RWPE2 (cell line): ENCODE results near the gene PALB2.
"Not testable (repeated sequence)": the region's sequence is repeated elsewhere in the genome, so short reads cannot be mapped to it uniquely, and the experiment has no call there.

ENCODE experiments used
- ATAC-seq: fragments of 200-7000 bp; cut with Tn5 transposase; 3 replicates; pipeline ENCODE4 v1.9.1; 2021; ENCODE audit warnings: low read depth
- DNase-seq: peaks from one replicate; pipeline ENCODE4 v3.0.0-alpha.2; 2020; ENCODE audit warnings: low spot score
- H3K27ac ChIP-seq: fragments of 450-650 bp; 2 replicates; pipeline ENCODE4 v1.5.1; 2017; ENCODE audit warnings: mild to moderate bottlenecking; ENCODE audit not compliant: poor library complexity, severe bottlenecking
- H3K27me3 ChIP-seq: fragments of 250-450 bp; sonication (Bioruptor Pico); 2 replicates; pipeline ENCODE4 v1.5.1; 2021; ENCODE audit warnings: mild to moderate bottlenecking, moderate library complexity; ENCODE audit not compliant: insufficient read depth, poor library complexity, severe bottlenecking
- H3K36me3 ChIP-seq: fragments of 250-450 bp; sonication (Bioruptor Pico); 2 replicates; pipeline ENCODE4 v1.5.1; 2020; ENCODE audit warnings: low read depth, mild to moderate bottlenecking, moderate library complexity
- H3K4me1 ChIP-seq: fragments of 250-450 bp; sonication (Bioruptor Pico); 2 replicates; pipeline ENCODE4 v1.5.1; 2021; ENCODE audit warnings: mild to moderate bottlenecking, moderate library complexity; ENCODE audit not compliant: insufficient read depth, poor library complexity, severe bottlenecking
- H3K4me3 ChIP-seq: fragments of 250-450 bp; sonication (Bioruptor Pico); 2 replicates; pipeline ENCODE4 v1.5.1; 2021; ENCODE audit warnings: mild to moderate bottlenecking, moderate library complexity; ENCODE audit not compliant: severe bottlenecking
- H3K9me3 ChIP-seq: fragments of 250-450 bp; sonication (Bioruptor Pico); 2 replicates; pipeline ENCODE4 v1.5.1; 2021; ENCODE audit warnings: mild to moderate bottlenecking, moderate library complexity; ENCODE audit not compliant: severe bottlenecking
- TF ChIP-seq, protein P1 (sequence below): fragments of 450-650 bp; IDR thresholded peaks from one replicate; pipeline ENCODE4 v1.5.1; 2017; ENCODE audit warnings: mild to moderate bottlenecking, moderate library complexity; ENCODE audit not compliant: poor library complexity, severe bottlenecking

PALB2 gene

DNA sequence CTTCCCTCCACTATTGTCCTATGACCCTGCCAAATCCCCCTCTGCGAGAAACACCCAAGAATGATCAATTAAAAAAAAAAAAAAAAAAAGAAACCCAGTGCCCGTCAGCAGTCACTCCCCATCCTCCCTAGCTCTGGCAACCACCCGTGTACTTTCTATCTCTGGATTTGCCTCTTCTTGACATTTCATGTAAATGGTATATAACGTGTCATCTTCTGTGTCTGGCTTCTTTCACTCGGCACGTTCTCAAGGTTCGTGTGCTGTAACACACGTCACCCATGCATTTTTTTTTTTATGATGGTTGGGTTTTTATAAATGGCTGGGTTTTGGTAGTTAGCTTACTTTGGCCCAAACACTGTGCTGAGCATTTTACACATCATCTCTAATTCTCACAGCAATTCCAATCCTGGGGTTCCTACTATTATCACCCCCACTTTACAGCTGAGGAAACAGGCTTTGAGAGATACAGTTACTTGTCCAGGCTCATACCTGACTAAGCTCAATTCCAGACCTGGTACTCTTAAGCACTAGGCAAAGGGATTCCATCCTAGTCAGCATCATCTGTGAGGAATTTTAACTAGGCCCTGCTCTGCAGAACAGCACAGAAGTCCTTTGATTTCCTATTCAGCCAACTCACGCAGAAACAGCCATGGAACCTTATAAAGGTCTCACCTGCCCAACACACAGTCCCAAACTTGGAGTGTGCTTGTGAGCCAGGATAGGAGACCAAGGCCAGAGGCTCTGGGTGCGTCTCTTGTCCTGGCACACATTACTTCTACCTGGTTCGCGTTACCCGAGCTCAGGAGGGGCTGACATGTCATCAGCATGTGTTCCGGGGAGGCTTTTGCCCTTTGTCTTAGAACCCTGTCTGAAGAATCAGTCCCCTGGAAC is 56.7 kb downstream of the PALB2 start:
- Histone ChIP-seq H3K36me3 (peaks cover 78% of the 10 kb centered on the region), H3K4me1 (no peaks in the 10 kb centered on the region), H3K27me3 (no peaks in the 10 kb centered on the region), H3K9me3 (no peaks in the 10 kb centered on the region), H3K4me3 (no peak overlapping the region), H3K27ac (no peak overlapping the region)
- DNase-seq (no peak), ATAC-seq (no peak)
- TF ChIP-seq, protein P1, sequence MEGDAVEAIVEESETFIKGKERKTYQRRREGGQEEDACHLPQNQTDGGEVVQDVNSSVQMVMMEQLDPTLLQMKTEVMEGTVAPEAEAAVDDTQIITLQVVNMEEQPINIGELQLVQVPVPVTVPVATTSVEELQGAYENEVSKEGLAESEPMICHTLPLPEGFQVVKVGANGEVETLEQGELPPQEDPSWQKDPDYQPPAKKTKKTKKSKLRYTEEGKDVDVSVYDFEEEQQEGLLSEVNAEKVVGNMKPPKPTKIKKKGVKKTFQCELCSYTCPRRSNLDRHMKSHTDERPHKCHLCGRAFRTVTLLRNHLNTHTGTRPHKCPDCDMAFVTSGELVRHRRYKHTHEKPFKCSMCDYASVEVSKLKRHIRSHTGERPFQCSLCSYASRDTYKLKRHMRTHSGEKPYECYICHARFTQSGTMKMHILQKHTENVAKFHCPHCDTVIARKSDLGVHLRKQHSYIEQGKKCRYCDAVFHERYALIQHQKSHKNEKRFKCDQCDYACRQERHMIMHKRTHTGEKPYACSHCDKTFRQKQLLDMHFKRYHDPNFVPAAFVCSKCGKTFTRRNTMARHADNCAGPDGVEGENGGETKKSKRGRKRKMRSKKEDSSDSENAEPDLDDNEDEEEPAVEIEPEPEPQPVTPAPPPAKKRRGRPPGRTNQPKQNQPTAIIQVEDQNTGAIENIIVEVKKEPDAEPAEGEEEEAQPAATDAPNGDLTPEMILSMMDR = no peak

DNA sequence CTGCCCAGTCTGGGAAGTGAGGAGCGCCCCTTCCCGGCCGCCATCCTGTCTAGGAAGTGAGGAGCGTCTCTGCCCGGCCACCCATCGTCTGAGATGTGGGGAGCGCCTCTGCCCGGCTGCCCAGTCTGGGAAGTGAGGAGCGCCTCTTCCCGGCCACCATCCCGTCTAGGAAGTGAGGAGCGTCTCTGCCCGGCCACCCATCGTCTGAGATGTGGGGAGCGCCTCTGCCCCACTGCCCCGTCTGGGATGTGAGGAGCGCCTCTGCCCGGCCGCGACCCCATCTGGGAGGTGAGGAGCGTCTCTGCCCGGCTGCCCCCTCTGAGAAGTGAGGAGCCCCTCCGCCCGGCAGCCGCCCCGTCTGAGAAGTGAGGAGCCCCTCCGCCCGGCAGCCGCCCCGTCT is 57.8 kb downstream of the PALB2 start:
- H3K9me3 ChIP-seq, ATAC-seq, H3K27me3 ChIP-seq, H3K4me3 ChIP-seq, H3K27ac ChIP-seq, DNase-seq, H3K4me1 ChIP-seq: not testable (repeated sequence)
- H3K36me3 ChIP-seq = peaks cover 77% of the 10 kb centered on the region

DNA sequence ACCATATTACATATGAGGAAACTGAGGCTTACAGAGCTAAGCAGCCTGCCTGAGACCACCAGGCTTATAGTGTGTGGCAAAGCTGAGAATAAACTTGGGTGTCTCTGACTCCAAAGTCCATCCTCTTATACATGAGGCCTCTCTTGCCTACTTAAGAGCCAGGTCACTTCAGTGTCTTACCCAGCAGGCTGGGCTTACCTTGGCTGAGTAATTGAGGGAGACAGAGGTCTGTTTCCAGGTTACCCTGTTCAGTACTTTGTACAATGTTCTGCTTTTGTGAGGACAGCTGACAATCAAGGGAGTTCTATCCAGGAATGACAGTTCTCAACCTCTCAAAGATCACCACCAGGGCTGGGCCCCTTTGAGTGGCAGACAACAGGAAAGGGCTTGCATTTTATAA is 59.3 kb downstream of the PALB2 start:
- Histone ChIP-seq H3K27me3 (no peaks in the 10 kb centered on the region), H3K4me3 (no peak overlapping the region), H3K4me1 (no peaks in the 10 kb centered on the region), H3K36me3 (peaks cover 71% of the 10 kb centered on the region), H3K9me3 (no peaks in the 10 kb centered on the region), H3K27ac (no peak overlapping the region)
- TF ChIP-seq, protein P1 = no peak
- no peak for DNase-seq
- ATAC-seq = no peak

DNA sequence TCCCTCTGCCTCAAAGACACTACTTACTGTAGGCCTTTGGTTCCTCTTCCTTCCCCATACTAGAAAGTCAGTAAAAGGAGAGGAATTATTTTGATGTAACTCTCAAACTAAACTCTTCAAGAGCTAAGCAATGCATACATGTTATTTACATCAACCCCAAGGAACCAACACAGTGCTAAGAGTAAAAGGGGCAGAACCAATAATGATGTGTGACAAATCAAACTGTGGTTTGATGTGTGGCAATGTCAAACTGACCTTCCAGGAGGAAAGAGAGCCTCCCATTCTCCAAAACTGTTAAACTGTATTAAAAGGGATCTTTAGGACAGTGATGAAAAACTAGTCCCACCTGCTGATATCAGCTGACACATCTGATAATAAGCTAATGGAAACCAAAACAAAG is 60.7 kb downstream of the PALB2 start:
- no peaks in the 10 kb centered on the region for H3K27me3 ChIP-seq
- DNase-seq (no peak), ATAC-seq (no peak)
- H3K36me3 ChIP-seq = peaks cover 58% of the 10 kb centered on the region
- TF ChIP-seq, protein P1 = no peak
- no peaks in the 10 kb centered on the region for H3K4me1 ChIP-seq
- H3K9me3 ChIP-seq = no peaks in the 10 kb centered on the region
- H3K4me3 ChIP-seq = no peak overlapping the region
- no peak overlapping the region for H3K27ac ChIP-seq

DNA sequence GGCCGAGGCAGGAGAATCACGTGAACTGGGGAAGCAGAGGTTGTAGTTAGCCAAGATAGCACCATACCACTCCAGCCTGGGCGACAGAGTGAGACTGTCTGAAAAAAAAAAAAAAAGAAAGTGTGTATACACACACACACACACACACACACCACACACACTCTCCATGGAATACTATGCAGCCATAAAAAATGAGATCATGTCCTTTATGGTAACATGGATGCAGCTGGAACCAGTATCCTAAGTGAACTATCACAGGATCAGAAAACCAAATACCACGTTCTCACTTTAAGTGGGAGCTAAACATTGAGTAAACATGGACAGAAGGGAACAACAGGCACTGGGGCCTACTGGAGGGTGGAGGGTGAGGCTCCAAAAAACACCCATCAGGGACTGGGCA is 61.7 kb downstream of the PALB2 start:
- TF ChIP-seq, protein P1 = no peak
- Histone ChIP-seq H3K4me1 (no peaks in the 10 kb centered on the region), H3K9me3 (no peaks in the 10 kb centered on the region), H3K36me3 (peaks cover 51% of the 10 kb centered on the region), H3K4me3 (no peak overlapping the region), H3K27me3 (no peaks in the 10 kb centered on the region), H3K27ac (no peak overlapping the region)
- ATAC-seq = no peak
- DNase-seq = no peak
